T-helper 1 cell treated with Interleukin-12 subunit alpha and Interleukin-12 subunit beta and Interleukin-4 antibody, amounts not matched to agents 30 μg/mL and 1 μg/mL, for 36 hours (primary cell): ENCODE measurements around the gene SLC12A9.
A peak's percentile ranks its signal among the peaks of the same experiment; 100 is the strongest.

ENCODE experiments used
- H3K27ac Mint-ChIP-seq: one replicate; pipeline ENCODE4 v1.8.0; 2021; ENCODE audit warnings: mild to moderate bottlenecking, mixed read lengths
- H3K27me3 Mint-ChIP-seq: one replicate; pipeline ENCODE4 v1.8.0; 2021; ENCODE audit warnings: low read depth, mixed read lengths
- H3K36me3 Mint-ChIP-seq: one replicate; pipeline ENCODE4 v1.8.0; 2021; ENCODE audit warnings: low read depth, mixed read lengths
- H3K4me1 Mint-ChIP-seq: one replicate; pipeline ENCODE4 v1.8.0; 2021; ENCODE audit warnings: low read depth, mixed read lengths
- H3K4me3 Mint-ChIP-seq: one replicate; pipeline ENCODE4 v1.8.0; 2021; ENCODE audit warnings: mild to moderate bottlenecking, moderate library complexity, mixed read lengths
- H3K9me3 Mint-ChIP-seq: one replicate; pipeline ENCODE4 v1.8.0; 2021; ENCODE audit warnings: mixed read lengths

The SLC12A9 gene

DNA sequence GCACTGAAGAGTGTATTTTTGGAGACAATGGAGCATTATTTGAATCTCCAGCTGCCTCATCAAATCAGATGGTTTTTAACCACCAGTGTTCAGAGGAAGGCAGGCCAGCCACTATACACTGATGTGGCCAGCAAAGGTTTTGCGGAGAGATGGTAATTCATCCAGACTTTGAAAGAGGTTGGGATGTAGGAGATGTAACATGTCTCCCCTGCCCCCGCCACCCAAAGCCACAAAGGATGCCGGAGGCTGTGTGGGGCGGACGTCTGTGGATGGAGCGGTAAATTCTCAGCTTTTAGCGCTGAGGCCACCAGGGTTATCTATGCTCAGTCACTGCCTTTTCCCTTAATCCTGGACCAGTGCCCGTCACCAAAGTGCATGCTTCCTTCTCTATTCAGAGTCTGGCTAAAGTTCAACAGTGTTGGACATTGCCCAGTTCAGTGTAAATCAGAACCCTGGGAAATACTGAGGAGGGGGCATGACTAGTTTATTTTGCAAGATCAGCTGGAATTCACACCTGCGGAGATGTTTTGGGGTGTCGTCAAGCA is 11.0 kb downstream of the SLC12A9 start:
- H3K4me3 Mint-ChIP-seq, result no peak overlapping the region
- no peaks in the 10 kb centered on the region for H3K27me3 Mint-ChIP-seq
- H3K36me3 Mint-ChIP-seq, result peaks cover 22% of the 10 kb centered on the region
- peaks cover 15% of the 10 kb centered on the region for H3K4me1 Mint-ChIP-seq
- no peak overlapping the region for H3K27ac Mint-ChIP-seq
- H3K9me3 Mint-ChIP-seq, result no peaks in the 10 kb centered on the region

DNA sequence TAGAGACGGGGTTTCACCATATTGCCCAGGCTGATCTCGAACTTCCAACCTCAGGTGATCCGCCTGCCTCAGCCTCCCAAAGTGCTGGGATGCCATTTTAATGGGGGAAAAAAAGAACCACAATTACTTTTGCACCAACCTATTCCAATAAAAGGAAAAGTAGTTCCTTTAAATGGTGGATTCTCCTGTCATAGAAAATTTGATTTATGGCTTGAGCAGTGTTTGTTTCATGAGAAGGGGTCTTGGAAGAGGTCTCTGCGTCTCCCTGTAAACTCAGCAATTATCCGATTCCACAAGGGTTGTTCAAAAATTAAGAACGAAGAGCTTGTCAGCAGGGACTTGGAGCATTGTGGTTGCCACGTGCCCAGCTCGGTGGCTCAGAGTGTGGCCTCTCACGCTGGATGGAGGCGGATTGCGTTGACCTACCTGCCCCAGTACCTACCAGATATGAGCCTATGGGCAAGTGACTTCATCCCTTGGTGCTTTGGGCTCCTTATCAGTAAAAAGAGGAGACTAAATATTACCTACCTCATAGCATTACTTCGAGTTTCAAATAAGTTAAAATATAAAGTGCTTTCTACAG is 11.8 kb downstream of the SLC12A9 start:
- Mint-ChIP-seq H3K9me3 (no peaks in the 10 kb centered on the region), H3K27me3 (no peaks in the 10 kb centered on the region), H3K27ac (no peak overlapping the region), H3K4me3 (no peak overlapping the region), H3K4me1 (peaks cover 15% of the 10 kb centered on the region), H3K36me3 (peaks cover 20% of the 10 kb centered on the region)

DNA sequence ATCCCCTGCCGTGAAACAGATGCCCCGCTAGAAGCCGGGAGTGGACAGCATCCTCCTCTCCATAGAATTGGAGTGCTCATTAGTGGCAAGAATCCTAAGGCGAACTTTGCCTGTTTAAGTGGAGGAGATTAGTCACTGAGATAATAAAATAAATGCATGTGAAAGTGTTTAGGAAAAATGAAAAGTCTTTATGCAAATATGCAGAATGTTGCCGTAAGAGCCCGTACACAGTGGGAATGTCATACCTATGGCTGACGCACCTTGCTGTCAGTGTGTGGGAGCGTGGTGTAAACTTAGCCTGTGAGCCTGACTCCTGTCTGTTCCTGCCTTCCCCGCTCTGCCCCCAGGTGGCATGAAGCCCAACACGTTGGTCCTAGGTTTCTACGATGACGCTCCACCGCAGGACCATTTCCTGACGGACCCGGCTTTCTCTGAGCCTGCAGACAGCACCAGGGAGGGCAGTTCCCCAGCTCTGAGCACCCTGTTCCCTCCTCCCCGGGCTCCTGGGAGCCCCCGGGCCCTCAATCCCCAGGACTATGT is 12.9 kb downstream of the SLC12A9 start:
- no peaks in the 10 kb centered on the region for H3K27me3 Mint-ChIP-seq
- peaks cover 15% of the 10 kb centered on the region for H3K4me1 Mint-ChIP-seq
- H3K27ac Mint-ChIP-seq, result no peak overlapping the region
- peaks cover 15% of the 10 kb centered on the region for H3K36me3 Mint-ChIP-seq
- H3K9me3 Mint-ChIP-seq, result no peaks in the 10 kb centered on the region
- no peak overlapping the region for H3K4me3 Mint-ChIP-seq

DNA sequence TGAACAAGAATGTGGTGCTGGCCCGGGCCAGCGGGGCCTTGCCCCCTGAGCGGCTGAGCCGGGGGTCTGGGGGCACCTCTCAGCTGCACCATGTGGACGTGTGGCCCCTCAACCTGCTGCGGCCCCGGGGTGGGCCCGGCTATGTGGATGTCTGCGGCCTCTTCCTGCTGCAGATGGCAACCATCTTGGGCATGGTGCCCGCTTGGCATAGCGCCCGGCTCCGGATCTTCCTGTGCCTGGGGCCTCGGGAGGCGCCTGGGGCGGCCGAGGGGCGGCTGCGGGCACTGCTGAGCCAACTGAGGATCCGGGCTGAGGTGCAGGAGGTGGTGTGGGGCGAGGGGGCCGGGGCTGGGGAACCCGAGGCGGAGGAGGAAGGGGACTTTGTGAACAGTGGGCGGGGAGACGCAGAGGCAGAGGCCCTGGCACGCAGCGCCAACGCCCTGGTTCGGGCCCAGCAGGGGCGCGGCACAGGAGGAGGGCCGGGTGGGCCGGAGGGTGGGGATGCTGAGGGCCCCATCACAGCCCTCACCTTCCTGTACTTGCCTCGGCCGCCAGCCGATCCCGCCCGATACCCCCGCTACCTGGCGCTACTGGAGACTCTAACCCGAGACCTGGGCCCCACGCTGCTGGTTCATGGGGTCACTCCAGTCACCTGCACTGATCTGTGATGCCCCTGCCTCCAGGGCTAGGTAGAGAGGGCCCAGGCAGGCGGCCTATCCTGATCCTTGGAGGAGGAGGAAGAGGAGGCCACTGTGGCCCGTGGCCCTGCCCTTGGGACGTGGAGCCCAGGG is 13.6 kb downstream of the SLC12A9 start:
- H3K4me1 Mint-ChIP-seq, result peaks cover 15% of the 10 kb centered on the region
- peak overlapping the region; percentile 88 for H3K27ac Mint-ChIP-seq
- peak overlapping the region; percentile 87 for H3K4me3 Mint-ChIP-seq
- peaks cover 13% of the 10 kb centered on the region for H3K36me3 Mint-ChIP-seq
- H3K9me3 Mint-ChIP-seq, result no peaks in the 10 kb centered on the region
- H3K27me3 Mint-ChIP-seq, result no peaks in the 10 kb centered on the region

DNA sequence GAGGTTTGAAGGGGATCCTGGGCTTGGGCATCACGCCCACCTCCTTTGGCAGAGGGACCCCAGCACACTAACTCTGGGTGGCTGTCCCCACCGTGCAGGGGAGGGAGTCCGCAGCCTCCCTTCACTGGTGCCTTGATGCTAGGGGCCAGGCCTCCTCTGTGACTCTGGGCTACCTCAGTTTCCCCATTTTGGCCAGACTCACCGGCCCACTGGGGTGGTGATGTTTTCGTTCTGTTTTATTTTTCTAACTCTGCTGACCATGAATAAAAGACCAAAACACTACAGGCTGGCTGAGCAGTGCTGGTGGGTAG is 14.2 kb downstream of the SLC12A9 start:
- no peaks in the 10 kb centered on the region for H3K27me3 Mint-ChIP-seq
- H3K9me3 Mint-ChIP-seq, result no peaks in the 10 kb centered on the region
- H3K27ac Mint-ChIP-seq, result peak overlapping the region; percentile 88
- peaks cover 15% of the 10 kb centered on the region for H3K4me1 Mint-ChIP-seq
- peaks cover 13% of the 10 kb centered on the region for H3K36me3 Mint-ChIP-seq
- H3K4me3 Mint-ChIP-seq, result peak overlapping the region; percentile 87

DNA sequence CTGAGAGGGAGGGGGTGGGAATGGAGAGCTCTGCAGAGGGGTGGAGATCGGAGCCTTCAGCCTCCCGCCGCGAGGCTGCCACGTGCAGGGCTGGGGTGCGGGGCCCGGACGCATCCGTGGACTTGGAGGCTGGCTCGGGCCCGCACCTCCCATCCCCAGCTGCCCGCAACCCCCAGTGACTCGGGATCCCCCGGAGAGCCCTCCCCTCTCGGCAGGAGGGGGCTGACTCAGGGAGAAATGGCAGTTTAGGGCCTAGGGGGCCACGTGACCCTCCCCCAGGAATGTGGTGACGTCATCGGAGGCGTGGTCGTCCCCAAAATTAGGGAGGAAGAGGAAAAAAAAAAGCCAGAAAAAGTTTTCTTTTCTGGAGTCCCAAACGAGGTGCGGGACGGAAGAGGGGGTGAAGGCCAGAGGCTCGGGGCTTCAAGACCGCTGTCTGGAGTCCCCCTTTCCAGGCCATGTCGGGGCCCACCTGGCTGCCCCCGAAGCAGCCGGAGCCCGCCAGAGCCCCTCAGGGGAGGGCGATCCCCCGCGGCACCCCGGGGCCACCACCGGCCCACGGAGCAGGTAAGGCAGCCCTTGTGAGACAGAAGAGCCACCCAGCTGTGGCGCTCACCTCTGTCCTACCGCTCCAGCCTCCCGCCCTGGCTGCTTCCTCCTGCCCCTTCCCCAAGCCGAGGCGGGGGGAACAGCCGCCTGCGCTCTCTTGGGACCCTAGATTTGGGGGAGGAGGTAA is 14.7 kb downstream of the SLC12A9 start, which contains the start of gene TRIP6:
Gene TRIP6 (plus strand): TSS at position 348 of the 736 bp plus-strand sequence. CDS start 111 bp downstream, at position 459.
- peaks cover 13% of the 10 kb centered on the region for H3K36me3 Mint-ChIP-seq
- peak within 1 kb of the TSS; percentile 88 for H3K27ac Mint-ChIP-seq
- H3K4me3 Mint-ChIP-seq, result peak within 1 kb of the TSS; percentile 87
- H3K27me3 Mint-ChIP-seq, result no peaks in the 10 kb centered on the region
- peaks cover 15% of the 10 kb centered on the region for H3K4me1 Mint-ChIP-seq
- no peaks in the 10 kb centered on the region for H3K9me3 Mint-ChIP-seq

DNA sequence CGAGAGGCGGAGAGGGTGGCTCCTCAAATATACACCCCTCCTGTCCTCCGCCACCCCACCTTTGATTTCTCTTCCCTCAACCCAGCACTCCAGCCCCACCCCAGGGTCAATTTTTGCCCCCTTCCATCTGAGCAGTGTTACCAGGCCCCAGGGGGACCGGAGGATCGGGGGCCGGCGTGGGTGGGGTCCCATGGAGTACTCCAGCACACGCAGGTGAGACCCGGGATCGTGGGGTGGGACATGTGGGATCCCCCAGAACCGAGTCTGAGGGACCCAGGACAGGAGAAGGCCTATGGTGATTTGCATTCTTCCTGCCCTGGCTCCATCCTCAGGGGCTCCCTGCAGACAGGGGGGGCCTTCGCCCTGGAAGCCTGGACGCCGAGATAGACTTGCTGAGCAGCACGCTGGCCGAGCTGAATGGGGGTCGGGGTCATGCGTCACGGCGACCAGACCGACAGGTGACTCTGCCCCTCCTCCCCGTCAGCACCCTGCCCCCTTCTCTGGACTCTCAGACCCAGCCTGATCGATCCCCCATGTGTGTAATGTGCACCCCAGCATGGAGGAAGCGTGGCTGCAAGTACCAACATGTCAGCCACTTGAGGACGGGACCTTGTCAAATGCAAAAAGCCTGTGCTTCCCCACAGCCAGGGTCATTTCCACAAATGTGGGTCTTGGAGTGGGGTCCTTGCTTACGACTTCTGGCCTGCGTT is 15.4 kb downstream of the SLC12A9 start:
- H3K9me3 Mint-ChIP-seq, result no peaks in the 10 kb centered on the region
- peak overlapping the region; percentile 73 for H3K27ac Mint-ChIP-seq
- H3K36me3 Mint-ChIP-seq, result peaks cover 13% of the 10 kb centered on the region
- H3K27me3 Mint-ChIP-seq, result no peaks in the 10 kb centered on the region
- H3K4me3 Mint-ChIP-seq, result peak overlapping the region; percentile 76
- peaks cover 15% of the 10 kb centered on the region for H3K4me1 Mint-ChIP-seq

DNA sequence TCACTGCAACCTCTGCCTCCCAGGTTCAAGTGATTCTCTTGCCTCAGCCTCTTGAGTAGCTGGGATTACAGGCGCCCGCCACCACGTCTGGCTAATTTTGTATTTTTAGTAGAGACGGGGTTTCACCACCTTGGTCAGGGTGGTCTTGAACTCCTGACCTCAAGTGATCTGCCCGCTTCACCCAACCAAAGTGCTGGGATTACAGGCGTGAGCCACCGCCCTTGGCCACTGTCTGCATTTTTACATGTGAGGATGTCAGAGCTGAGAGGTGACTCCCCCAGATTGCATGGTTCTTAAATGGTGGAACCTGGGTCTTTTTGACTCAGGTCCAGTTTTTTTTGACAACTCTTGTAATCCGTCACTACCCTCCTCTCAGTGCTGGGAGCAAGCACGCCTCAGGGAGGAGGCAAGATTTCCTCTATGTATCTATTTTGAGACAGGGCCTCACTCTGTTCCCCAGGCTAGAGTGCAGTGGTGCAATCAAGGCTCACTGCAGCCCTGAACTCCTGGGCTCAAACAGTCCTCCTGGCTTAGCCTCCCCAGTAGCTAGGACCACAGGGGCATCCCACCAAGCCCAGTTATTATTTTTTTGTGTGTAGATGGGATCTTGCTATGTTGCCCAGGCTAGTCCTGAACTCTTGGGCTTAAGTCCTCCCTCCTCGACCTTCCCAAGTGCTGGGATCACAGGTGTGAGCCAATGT is 21.2 kb downstream of the SLC12A9 start:
- no peaks in the 10 kb centered on the region for H3K9me3 Mint-ChIP-seq
- H3K27me3 Mint-ChIP-seq, result no peaks in the 10 kb centered on the region
- H3K4me1 Mint-ChIP-seq, result peaks cover 27% of the 10 kb centered on the region
- H3K27ac Mint-ChIP-seq, result peak overlapping the region; percentile 98
- H3K4me3 Mint-ChIP-seq, result peak overlapping the region; percentile 96
- peaks cover 35% of the 10 kb centered on the region for H3K36me3 Mint-ChIP-seq

DNA sequence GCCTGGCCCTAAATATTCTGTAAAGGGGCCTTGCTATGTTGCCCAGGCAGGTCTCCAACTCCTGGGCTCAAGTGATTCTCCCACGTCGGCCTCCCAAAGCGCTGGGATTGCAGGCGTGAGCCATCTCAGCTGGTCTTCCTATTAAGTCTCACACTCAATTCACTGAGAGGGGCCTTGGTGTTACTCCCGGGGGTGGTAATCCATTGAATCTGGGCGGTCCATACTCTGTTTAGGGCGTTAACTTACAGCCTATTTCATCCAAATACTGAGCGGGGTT is 21.7 kb downstream of the SLC12A9 start:
- peak overlapping the region; percentile 96 for H3K4me3 Mint-ChIP-seq
- no peaks in the 10 kb centered on the region for H3K9me3 Mint-ChIP-seq
- peaks cover 37% of the 10 kb centered on the region for H3K36me3 Mint-ChIP-seq
- H3K27me3 Mint-ChIP-seq, result no peaks in the 10 kb centered on the region
- peak overlapping the region; percentile 98 for H3K27ac Mint-ChIP-seq
- H3K4me1 Mint-ChIP-seq, result peaks cover 29% of the 10 kb centered on the region

DNA sequence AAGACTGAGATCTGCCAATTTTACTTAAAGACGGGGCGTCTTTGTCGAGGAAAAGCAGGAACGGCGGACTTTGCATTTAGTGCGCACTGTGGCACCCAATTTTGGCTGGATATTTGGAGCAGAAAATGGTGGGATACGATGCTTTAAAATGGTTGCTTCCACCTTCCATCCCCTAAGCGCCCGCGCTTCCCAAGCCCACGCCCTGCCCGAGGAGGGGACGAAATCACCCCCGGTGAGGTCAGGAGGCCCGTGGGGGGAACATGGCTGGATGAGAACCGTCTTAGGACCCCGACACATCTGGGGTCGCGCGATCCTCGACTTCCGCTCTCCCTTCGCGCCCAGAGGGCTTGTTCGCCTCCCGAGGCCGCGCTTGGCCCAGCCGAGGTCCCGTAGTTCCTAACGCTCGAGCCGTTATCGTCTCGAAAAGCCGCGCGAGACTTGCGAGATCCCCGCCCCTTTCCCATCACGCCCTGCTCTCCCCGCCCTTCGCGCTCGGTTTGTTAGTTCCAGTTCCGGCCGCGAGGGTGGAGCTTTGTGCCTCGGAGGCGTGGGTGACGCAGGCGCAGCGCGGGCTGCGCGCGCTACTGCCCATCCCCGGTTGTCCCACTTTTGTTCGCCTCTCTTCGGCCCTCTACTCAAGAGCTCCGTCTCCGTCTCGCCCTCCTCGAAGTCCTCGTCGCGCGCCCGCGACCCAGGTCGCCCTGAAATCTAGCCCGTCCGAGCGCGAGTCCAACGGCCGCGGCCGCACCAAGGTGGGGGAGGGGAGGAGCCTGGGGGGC is 22.3 kb downstream of the SLC12A9 start, which contains the start of gene SRRT:
Gene SRRT (plus strand): TSS at position 527 of the 779 bp plus-strand sequence. CDS start 488 bp downstream, outside the sequence.
- Mint-ChIP-seq H3K36me3 (peaks cover 38% of the 10 kb centered on the region), H3K27ac (peak within 1 kb of the TSS; percentile 98), H3K4me1 (peaks cover 32% of the 10 kb centered on the region), H3K27me3 (no peaks in the 10 kb centered on the region), H3K4me3 (peak within 1 kb of the TSS; percentile 96), H3K9me3 (no peaks in the 10 kb centered on the region)

DNA sequence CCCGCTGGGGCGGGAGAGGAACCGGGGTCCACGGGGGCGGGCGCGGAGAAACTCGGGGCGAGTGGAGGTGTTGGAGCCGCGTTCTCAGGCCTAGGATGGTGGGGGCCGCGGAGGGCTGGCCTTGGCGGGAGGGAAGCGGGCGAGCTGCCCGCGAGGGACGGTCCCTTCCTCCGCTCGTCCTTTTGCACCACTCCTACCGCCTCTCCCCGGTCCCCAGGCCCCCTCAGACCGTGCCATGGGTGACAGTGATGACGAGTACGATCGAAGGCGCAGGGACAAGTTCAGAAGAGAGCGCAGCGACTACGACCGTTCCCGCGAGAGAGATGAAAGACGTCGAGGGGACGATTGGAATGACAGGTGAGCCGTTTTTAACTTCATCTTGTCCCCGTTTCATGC is 22.8 kb downstream of the SLC12A9 start:
- Mint-ChIP-seq H3K4me1 (peaks cover 35% of the 10 kb centered on the region), H3K27ac (peak overlapping the region; percentile 98), H3K27me3 (no peaks in the 10 kb centered on the region), H3K9me3 (no peaks in the 10 kb centered on the region), H3K4me3 (peak overlapping the region; percentile 96), H3K36me3 (peaks cover 42% of the 10 kb centered on the region)

DNA sequence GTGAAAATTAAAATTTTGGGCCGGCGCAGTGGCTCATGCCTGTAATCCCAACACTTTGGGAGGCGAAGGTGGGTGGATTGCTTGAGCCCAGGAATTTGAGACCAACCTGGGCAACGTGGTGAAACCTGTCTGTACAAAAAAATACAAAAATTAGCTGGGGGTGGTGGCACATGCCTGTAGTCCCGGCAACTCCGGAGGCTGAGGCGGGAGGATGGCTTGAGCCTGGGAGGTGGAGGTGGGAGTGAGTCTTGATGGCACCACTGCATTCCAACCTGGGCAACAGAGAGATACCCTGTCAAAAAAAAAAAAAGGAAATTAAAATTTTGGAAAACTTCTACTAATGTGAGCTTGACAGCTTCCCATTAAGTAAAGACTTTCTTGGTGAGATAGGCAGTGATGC is 25.5 kb downstream of the SLC12A9 start:
- no peaks in the 10 kb centered on the region for H3K9me3 Mint-ChIP-seq
- H3K27me3 Mint-ChIP-seq, result no peaks in the 10 kb centered on the region
- H3K4me1 Mint-ChIP-seq, result peaks cover 40% of the 10 kb centered on the region
- no peak overlapping the region for H3K27ac Mint-ChIP-seq
- H3K4me3 Mint-ChIP-seq, result peak overlapping the region; percentile 14
- peaks cover 48% of the 10 kb centered on the region for H3K36me3 Mint-ChIP-seq

DNA sequence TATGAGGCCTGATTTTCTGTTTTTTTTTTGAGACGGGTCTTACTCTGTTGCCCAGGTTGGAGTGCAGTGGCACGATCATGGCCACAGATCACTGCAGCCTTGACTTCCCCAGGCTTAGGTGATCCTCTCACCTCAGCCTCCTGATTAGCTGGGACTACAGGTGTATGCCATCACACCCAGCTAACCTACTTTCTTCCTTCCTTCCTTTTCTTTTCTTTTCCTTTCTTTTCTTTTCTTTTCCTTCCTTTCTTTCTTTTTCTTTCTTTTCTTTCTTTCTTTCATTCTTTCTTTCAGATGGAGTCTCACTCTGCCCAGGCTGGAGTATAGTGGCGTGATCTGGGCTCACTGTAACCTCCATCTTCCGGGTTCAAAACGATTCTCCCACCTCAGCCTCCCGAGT is 26.2 kb downstream of the SLC12A9 start:
- no peaks in the 10 kb centered on the region for H3K9me3 Mint-ChIP-seq
- peaks cover 41% of the 10 kb centered on the region for H3K4me1 Mint-ChIP-seq
- H3K27me3 Mint-ChIP-seq, result no peaks in the 10 kb centered on the region
- H3K27ac Mint-ChIP-seq, result no peak overlapping the region
- peak overlapping the region; percentile 46 for H3K4me3 Mint-ChIP-seq
- H3K36me3 Mint-ChIP-seq, result peaks cover 53% of the 10 kb centered on the region
